ENCODE results near the gene SH3TC1.

The SH3TC1 gene

DNA sequence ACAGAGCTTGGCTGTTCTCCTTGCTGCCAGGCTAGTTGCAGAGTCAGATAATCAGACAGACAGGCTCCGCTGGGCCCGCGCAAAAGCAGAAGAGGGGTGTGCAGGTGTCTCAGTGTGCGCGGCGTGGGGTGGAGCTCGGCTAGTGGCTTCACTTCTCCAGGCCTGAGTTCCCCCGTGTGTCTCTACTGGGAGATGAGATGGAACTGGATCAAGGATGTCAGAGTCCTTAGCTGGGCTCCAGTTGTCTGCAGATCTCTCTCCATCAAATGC lies 91.5 kb downstream of the SH3TC1 start:
- no peaks in the 10 kb centered on the region for H3K36me3 ChIP-seq
- H3K4me1 ChIP-seq, result no peaks in the 10 kb centered on the region
- TF ChIP-seq, protein P1, sequence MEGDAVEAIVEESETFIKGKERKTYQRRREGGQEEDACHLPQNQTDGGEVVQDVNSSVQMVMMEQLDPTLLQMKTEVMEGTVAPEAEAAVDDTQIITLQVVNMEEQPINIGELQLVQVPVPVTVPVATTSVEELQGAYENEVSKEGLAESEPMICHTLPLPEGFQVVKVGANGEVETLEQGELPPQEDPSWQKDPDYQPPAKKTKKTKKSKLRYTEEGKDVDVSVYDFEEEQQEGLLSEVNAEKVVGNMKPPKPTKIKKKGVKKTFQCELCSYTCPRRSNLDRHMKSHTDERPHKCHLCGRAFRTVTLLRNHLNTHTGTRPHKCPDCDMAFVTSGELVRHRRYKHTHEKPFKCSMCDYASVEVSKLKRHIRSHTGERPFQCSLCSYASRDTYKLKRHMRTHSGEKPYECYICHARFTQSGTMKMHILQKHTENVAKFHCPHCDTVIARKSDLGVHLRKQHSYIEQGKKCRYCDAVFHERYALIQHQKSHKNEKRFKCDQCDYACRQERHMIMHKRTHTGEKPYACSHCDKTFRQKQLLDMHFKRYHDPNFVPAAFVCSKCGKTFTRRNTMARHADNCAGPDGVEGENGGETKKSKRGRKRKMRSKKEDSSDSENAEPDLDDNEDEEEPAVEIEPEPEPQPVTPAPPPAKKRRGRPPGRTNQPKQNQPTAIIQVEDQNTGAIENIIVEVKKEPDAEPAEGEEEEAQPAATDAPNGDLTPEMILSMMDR (IDR thresholded peaks at IDR 0.05), result no peak
- no peak overlapping the region for H3K27ac ChIP-seq
- no peaks in the 10 kb centered on the region for H3K9me3 ChIP-seq
- H3K4me3 ChIP-seq, result no peak overlapping the region
- peak; percentile 18 to 53 for DNase-seq
- H3K27me3 ChIP-seq, result no peaks in the 10 kb centered on the region
- intact Hi-C loops (cut with DNase I; ENCODE audit: low total_unique reads), result no loop called here

All from tibial artery (tissue), 4 donors.